Measurements from ENCODE around the gene ZNF311. TPM values are rescaled to one million over a fixed set of nuclear protein-coding genes. Genes with fewer than 3 reads are reported as not detected.

Gene ZNF311
- 0.57 and 0.68 TPM in 2 replicates for total RNA-seq (2021)
- long read RNA-seq, partial matches to known transcripts = 0 of 1 reads
- long read RNA-seq, other reads (novel, unspliced or antisense) = 1 of 1 reads

GRCh38 chr6:29005183-29005885, at the start of gene ZNF311:
Gene ZNF311, minus strand, starts transcription at chr6:29005315. Its CDS starts 1,361 bp downstream, at chr6:29003954.
- peak within 1 kb of the TSS; percentile 40 for H3K4me2 ChIP-seq (ENCODE audit: insufficient read depth, insufficient read length, low read length)

More at GRCh38 chr6:29005183-29005885, at the start of gene ZNF311:
- no peak within 1 kb of the TSS for H2BK120ac ChIP-seq (ENCODE audit: low read depth, low read length, poor library complexity, severe bottlenecking)
- Mint-ChIP-seq H3K36me3 (ENCODE audit: insufficient read depth in 1 of 3, low read depth in 3 of 3) (no peaks in the 10 kb centered on the region), H3K4me1 (no peaks in the 10 kb centered on the region), H3K27me3 (ENCODE audit: low read depth) (peaks cover 48% of the 10 kb centered on the region), H3K4me3 (peak within 1 kb of the TSS; percentile 63 to 73), H3K9me3 (no peaks in the 10 kb centered on the region; a peak in 1 of 5 replicates), H3K27ac (no peak within 1 kb of the TSS; a peak in 1 of 7 replicates)
- H2AK5ac ChIP-seq (ENCODE audit: insufficient read length, low read length) = no peak within 1 kb of the TSS
- no peak within 1 kb of the TSS for H3K27ac ChIP-seq (ENCODE audit: insufficient read length, low read depth, low read length)
- peak within 1 kb of the TSS; percentile 70 for H3K18ac ChIP-seq (ENCODE audit: insufficient read length, low read depth, low read length)
- H2AFZ ChIP-seq (ENCODE audit: low read length) = peak within 1 kb of the TSS; percentile 14
- no peak for TF ChIP-seq CTCF (conservative IDR thresholded peaks at IDR 0.05)
- no peak within 1 kb of the TSS for H3K4ac ChIP-seq (ENCODE audit: low read depth, low read length)
- no peaks in the 10 kb centered on the region for H3K9me3 ChIP-seq (ENCODE audit: control insufficient read depth, low read depth, low read length)
- no peak within 1 kb of the TSS for H3T11ph ChIP-seq (ENCODE audit: low read length)
- no peak within 1 kb of the TSS for H2BK15ac ChIP-seq (ENCODE audit: low read depth, low read length)
- H4K8ac ChIP-seq (replicated peaks; ENCODE audit: insufficient read length, low read depth, low read length) = peak within 1 kb of the TSS; percentile 53
- no peak within 1 kb of the TSS for H4K5ac ChIP-seq (ENCODE audit: insufficient read length, low read depth, low read length)
- peak within 1 kb of the TSS; percentile 33 for H3K9ac ChIP-seq (ENCODE audit: extremely low read depth, insufficient read length, low read length)
- H3K27me3 ChIP-seq (ENCODE audit: insufficient read depth, low read length) = no peaks in the 10 kb centered on the region
- H3K79me1 ChIP-seq (ENCODE audit: insufficient read depth, low read depth, low read length, poor library complexity, severe bottlenecking) = no peaks in the 10 kb centered on the region
- H2BK20ac ChIP-seq (ENCODE audit: low read depth, low read length, poor library complexity, severe bottlenecking) = peak within 1 kb of the TSS; percentile 6
- no peaks in the 10 kb centered on the region for H4K20me1 ChIP-seq (ENCODE audit: control insufficient read depth, insufficient read depth, insufficient read length)
- no peaks in the 10 kb centered on the region for H3K4me1 ChIP-seq (ENCODE audit: insufficient read depth, low read length)
- H3K23me2 ChIP-seq (ENCODE audit: insufficient read length, low read depth, low read length, poor library complexity, severe bottlenecking) = peaks cover 5% of the 10 kb centered on the region
- no peak within 1 kb of the TSS for H3K56ac ChIP-seq (ENCODE audit: insufficient read length, low read depth, low read length)
- H2BK12ac ChIP-seq (ENCODE audit: insufficient read length, low read depth, low read length) = no peak within 1 kb of the TSS
- H3K14ac ChIP-seq (ENCODE audit: insufficient read depth, low read length) = peak within 1 kb of the TSS; percentile 91; the same call in 1 of the 2 replicates
- H3K79me2 ChIP-seq (ENCODE audit: insufficient read depth, low read length) = no peaks in the 10 kb centered on the region
- no peak for DNase-seq
- no peak within 1 kb of the TSS for H3K23ac ChIP-seq (ENCODE audit: insufficient read length, low read depth, low read length)
- no peak within 1 kb of the TSS for H2BK5ac ChIP-seq (ENCODE audit: insufficient read length, low read length)
- no peak within 1 kb of the TSS for H4K91ac ChIP-seq (ENCODE audit: insufficient read length, low read depth, low read length)
- no CpG with 5 or more reads among the region's 29 CpGs for WGBS (ENCODE audit: extremely low coverage, insufficient read length, low lambda C conversion rate)

Data from H9 (cell line).